Muscle of leg (tissue), 16 donors: ENCODE data around the gene SDCBP2. TPM values are rescaled to one million over a fixed set of nuclear protein-coding genes. Genes with fewer than 3 reads are reported as not detected.

Source experiments
- DNase-seq: peaks from one replicate; pipeline ENCODE4 v3.0.0; 2013
- H3K27ac ChIP-seq: one replicate; pipeline ENCODE4 v1.5.1; 2013; ENCODE audit warnings: mild to moderate bottlenecking, low read length, control low read depth
- H3K27me3 ChIP-seq: one replicate; pipeline ENCODE4 v1.6.1; 2013; ENCODE audit warnings: low read length; ENCODE audit not compliant: control insufficient read depth, insufficient read depth
- H3K36me3 ChIP-seq: one replicate; pipeline ENCODE4 v1.6.1; 2013; ENCODE audit warnings: low read length; ENCODE audit not compliant: control insufficient read depth, insufficient read depth
- H3K4me1 ChIP-seq: one replicate; pipeline ENCODE4 v1.6.1; 2013; ENCODE audit warnings: low read length; ENCODE audit not compliant: control insufficient read depth, insufficient read depth
- H3K4me3 ChIP-seq: one replicate; pipeline ENCODE4 v1.5.1; 2013; ENCODE audit warnings: low read length, control low read depth
- H3K9me3 ChIP-seq: replicated peaks from 2 replicates; pipeline ENCODE4 v1.6.1; 2013; ENCODE audit warnings: low read depth, low read length; ENCODE audit not compliant: control insufficient read depth
- WGBS: methylation state at CpG from one replicate; pipeline ENCODE4 v1.1.5; 2013; ENCODE audit warnings: missing lambda C conversion rate; ENCODE audit not compliant: insufficient coverage; 5-methylcytosine and 5-hydroxymethylcytosine counted together
- long read RNA-seq, 11 donors: transcript quantifications; one replicate each; lab custom pipeline, GENCODE V29; 2026
- polyA plus RNA-seq, 8 donors: library from polyadenylated mRNA; unstranded; fragments of 120-200 nt; gene quantifications; one replicate each; pipeline versions ENCODE4 v1.2.1 to v1.2.3, GENCODE V29; 2013; ENCODE audit warnings: inconsistent platforms in 1 of 8, low replicate concordance in 1 of 8; ENCODE audit not compliant: insufficient read length in 8 of 8, insufficient read depth in 1 of 8
- total RNA-seq: library from RNA; stranded (reverse); fragments of 120-200 nt; gene quantifications from one replicate; pipeline ENCODE4 v1.2.4, GENCODE V29; 2013

The SDCBP2 gene
- total RNA-seq (2.3 TPM), polyA plus RNA-seq (1 to 10 TPM; 1.5 to 6.2 (median 1.8) TPM)
- long read RNA-seq, donor 1: 0 reads
- long read RNA-seq, donor 2: 0 reads
- long read RNA-seq, donor 3: 0 reads
- long read RNA-seq, donor 4: 0 reads
- long read RNA-seq, donor 5, partial matches to known transcripts: 0 of 1 reads
- long read RNA-seq, donor 5, other reads (novel, unspliced or antisense): 0 of 1 reads
- long read RNA-seq, donor 6: 0 reads
- long read RNA-seq, donor 7, partial matches to known transcripts: 0 of 2 reads
- long read RNA-seq, donor 7, other reads (novel, unspliced or antisense): 0 of 2 reads
- long read RNA-seq, donor 8, partial matches to known transcripts: 0 of 1 reads
- long read RNA-seq, donor 8, other reads (novel, unspliced or antisense): 0 of 1 reads
- long read RNA-seq, donor 9: 0 reads
- long read RNA-seq, donor 10: 0 reads
- long read RNA-seq, donor 11: 0 reads

GRCh38 chr20:1328680-1329330 is at the start of gene SDCBP2:
TSS of gene SDCBP2 (minus strand) at chr20:1329139. CDS start at chr20:1320416, 8,723 bp downstream.
- 80% methylated on average over 7 of the region's 8 CpGs for WGBS
- H3K9me3 ChIP-seq: no peaks in the 10 kb centered on the region
- H3K27ac ChIP-seq: no peak within 1 kb of the TSS
- no peaks in the 10 kb centered on the region for H3K27me3 ChIP-seq
- H3K4me1 ChIP-seq: peaks cover 31% of the 10 kb centered on the region
- DNase-seq: no peak
- H3K4me3 ChIP-seq: no peak within 1 kb of the TSS
- peaks cover 17% of the 10 kb centered on the region for H3K36me3 ChIP-seq

GRCh38 chr20:1378735-1379125 is 49.8 kb upstream of the SDCBP2 start:
- H3K27ac ChIP-seq: no peak overlapping the region

DNA sequence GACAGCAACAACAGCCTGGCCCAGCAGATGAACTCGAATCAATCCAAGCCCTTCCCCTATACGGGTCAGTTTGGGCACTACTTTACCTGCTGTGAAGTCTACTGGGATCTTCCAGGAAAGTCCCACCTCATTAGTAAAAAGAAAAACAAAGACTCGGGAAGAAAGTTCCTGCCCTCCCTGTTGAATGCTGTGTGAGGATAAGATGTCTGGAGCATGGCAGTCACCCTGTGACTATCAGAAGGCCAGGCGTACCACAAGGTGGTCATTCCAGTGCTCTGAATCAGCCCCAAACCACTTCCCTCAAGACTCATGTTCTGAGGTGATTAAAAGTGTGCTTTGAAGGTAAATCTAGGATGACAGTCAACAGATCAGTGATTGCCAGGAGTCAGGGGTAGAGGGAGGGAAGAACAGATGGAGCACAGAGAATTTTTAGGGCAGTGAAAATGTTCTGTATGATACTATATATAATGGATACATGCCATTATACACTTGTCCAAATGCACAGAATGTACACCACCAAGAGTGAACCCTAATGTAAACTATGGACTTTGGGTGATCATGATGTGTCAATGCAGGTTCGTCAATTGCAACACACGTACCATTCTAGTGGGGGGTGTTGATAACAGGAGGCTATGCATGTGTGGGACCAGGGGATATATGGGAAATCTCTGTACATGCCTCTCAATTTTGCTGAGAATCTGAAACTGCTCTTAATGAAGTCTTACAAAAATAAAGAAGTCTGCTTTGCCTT is 49.2 kb upstream of the SDCBP2 start:
- H3K4me1 ChIP-seq: peaks cover 39% of the 10 kb centered on the region
- peak overlapping the region; percentile 72 for H3K27ac ChIP-seq
- H3K36me3 ChIP-seq: peaks cover 15% of the 10 kb centered on the region
- no peak for DNase-seq
- H3K9me3 ChIP-seq: no peaks in the 10 kb centered on the region
- H3K27me3 ChIP-seq: no peaks in the 10 kb centered on the region
- no peak overlapping the region for H3K4me3 ChIP-seq
- WGBS: 90% methylated on average over 2 of the region's 6 CpGs

More at GRCh38 chr20:1378735-1379125, 49.8 kb upstream of the SDCBP2 start:
- no peaks in the 10 kb centered on the region for H3K27me3 ChIP-seq
- H3K36me3 ChIP-seq: peaks cover 10% of the 10 kb centered on the region
- H3K9me3 ChIP-seq: no peaks in the 10 kb centered on the region
- no peak for DNase-seq
- H3K4me3 ChIP-seq: no peak overlapping the region
- H3K4me1 ChIP-seq: peaks cover 38% of the 10 kb centered on the region
- WGBS: 84% methylated on average over 3 of the region's 6 CpGs

- peak overlapping the region; percentile 72 for H3K27ac ChIP-seq
- H3K9me3 ChIP-seq: no peaks in the 10 kb centered on the region
- no peak for DNase-seq
- H3K4me1 ChIP-seq: peaks cover 33% of the 10 kb centered on the region
- peaks cover 19% of the 10 kb centered on the region for H3K36me3 ChIP-seq
- H3K27me3 ChIP-seq: no peaks in the 10 kb centered on the region
- 95% methylated on average over 3 of the region's 5 CpGs for WGBS
- no peak overlapping the region for H3K4me3 ChIP-seq
These were observed 48.5 kb upstream of the SDCBP2 start for GRCh38 chr20:1377341-1377871.

DNA sequence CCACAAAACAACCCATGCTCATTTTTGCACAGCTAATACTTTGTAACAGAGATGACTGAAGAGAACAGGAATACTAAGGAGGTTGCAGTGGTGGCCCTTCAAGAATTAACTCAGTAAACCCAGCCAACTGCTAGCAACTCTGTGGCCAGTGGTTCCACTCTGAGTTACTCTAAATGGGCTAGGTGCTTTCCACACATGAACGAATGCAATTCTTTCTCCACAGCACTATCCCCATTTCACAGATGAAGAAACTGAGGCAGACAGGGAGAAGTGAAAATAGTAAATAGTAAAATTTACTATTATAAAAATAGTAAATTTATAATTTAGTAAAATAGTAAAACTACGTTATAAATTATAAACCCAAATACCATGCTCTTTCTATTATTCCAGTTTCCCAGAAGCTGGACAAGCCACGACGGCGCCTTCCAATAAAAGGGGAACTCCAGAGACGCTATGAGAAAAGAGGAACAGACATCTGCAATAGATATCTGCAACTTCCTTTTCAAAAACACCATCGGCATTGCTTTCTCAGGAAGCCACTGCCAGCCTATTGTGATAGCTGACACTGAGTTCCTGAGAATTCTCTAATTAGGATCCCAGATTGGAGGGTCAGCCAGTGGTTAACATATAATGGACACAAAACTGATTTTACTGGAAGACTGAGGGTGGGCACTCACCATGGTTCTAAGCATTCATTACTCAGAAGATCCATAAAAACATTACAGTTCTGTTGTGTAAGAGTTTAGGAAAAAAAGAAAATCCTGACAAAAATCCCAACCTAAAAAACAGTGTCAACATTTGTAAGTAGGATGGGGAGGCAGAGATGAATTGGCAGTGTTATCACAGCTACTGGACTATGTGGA is 47.7 kb upstream of the SDCBP2 start:
- Histone ChIP-seq H3K27ac (peak overlapping the region; percentile 72), H3K36me3 (peaks cover 26% of the 10 kb centered on the region), H3K4me3 (no peak overlapping the region), H3K27me3 (no peaks in the 10 kb centered on the region), H3K4me1 (peaks cover 31% of the 10 kb centered on the region), H3K9me3 (no peaks in the 10 kb centered on the region)
- WGBS: no CpG with 5 or more reads among the region's 7 CpGs
- DNase-seq: peak; percentile 70

DNA sequence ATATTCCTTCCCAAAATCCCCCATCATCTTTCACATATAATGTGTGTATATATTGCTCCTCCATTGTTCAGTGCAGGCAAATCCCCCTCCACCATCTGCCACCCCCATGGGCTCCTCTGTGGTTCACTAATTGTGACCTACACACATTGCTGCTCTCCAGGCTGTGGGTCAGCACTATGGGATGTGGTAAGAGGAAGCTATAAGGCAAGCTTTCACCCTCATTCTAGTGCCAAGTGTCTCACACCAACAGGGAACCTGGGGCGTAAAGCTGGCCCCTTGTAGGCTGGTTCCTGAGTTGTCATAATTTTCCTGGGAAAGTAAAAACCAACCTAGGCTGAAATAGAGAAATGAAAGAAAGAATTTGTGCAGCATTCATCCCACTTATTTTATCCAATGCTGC is 47.1 kb upstream of the SDCBP2 start:
- peak overlapping the region; percentile 72 for H3K27ac ChIP-seq

GRCh38 chr20:1375515-1375914 is 46.6 kb upstream of the SDCBP2 start:
- Histone ChIP-seq H3K36me3 (peaks cover 36% of the 10 kb centered on the region), H3K27me3 (no peaks in the 10 kb centered on the region), H3K9me3 (no peaks in the 10 kb centered on the region), H3K4me1 (peaks cover 41% of the 10 kb centered on the region), H3K27ac (peak overlapping the region; percentile 72), H3K4me3 (no peak overlapping the region)
- WGBS: 33% methylated on average over 6 of the region's 8 CpGs
- DNase-seq: peak; percentile 43

More for the DNA sequence above, 47.1 kb upstream of the SDCBP2 start:
- no CpG with 5 or more reads among the region's 1 CpG for WGBS
- H3K4me1 ChIP-seq: peaks cover 36% of the 10 kb centered on the region
- H3K9me3 ChIP-seq: no peaks in the 10 kb centered on the region
- peaks cover 31% of the 10 kb centered on the region for H3K36me3 ChIP-seq
- no peak overlapping the region for H3K4me3 ChIP-seq
- no peak for DNase-seq
- H3K27me3 ChIP-seq: no peaks in the 10 kb centered on the region

DNA sequence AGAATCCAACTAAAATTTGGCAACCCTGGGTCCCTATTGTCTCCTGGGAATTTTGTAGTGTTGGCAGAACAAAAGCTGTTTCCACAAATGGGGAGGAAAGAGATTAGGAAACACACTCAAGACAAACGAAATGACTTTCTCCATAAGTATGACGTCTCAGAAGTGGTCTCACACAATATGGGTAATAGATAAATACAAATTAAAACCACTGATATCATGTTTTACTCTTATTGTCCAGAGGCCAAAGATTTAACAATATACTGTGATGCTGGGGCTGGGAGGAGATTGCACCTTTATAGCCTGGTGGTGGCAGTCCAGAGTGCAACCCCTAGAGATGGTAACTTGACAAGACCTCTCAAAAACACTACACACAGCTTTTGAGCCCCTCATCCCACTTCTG is 45.3 kb upstream of the SDCBP2 start:
- Histone ChIP-seq H3K4me1 (peaks cover 50% of the 10 kb centered on the region), H3K9me3 (no peaks in the 10 kb centered on the region), H3K36me3 (peaks cover 37% of the 10 kb centered on the region), H3K27me3 (no peaks in the 10 kb centered on the region), H3K4me3 (no peak overlapping the region), H3K27ac (peak overlapping the region; percentile 5)
- no CpG with 5 or more reads among the region's 2 CpGs for WGBS
- DNase-seq: peak; percentile 32

GRCh38 chr20:1373614-1374013 is 44.7 kb upstream of the SDCBP2 start:
- H3K9me3 ChIP-seq: no peaks in the 10 kb centered on the region
- no peak overlapping the region for H3K4me3 ChIP-seq
- peaks cover 49% of the 10 kb centered on the region for H3K4me1 ChIP-seq
- peaks cover 41% of the 10 kb centered on the region for H3K36me3 ChIP-seq
- no peaks in the 10 kb centered on the region for H3K27me3 ChIP-seq
- 82% methylated on average over 3 of the region's 4 CpGs for WGBS
- DNase-seq: no peak
- H3K27ac ChIP-seq: peak overlapping the region; percentile 47
